GM19328 (cell line): ENCODE measurements around the gene ETV5.
"Not testable (repeated sequence)": the region's sequence is repeated elsewhere in the genome, so short reads cannot be mapped to it uniquely, and the experiment has no call there.

Experiments used
- ATAC-seq: cut with Tn5 transposase; IDR thresholded peaks from one replicate; pipeline ENCODE4 v1.9.1; 2021; ENCODE audit warnings: mild to moderate bottlenecking, moderate library complexity; ENCODE audit not compliant: unreplicated experiment

ETV5 gene

GRCh38 chr3:186025993-186026392 is 82.9 kb downstream of the ETV5 start:
- not testable (repeated sequence) for ATAC-seq

GRCh38 chr3:186025161-186025560 is 83.7 kb downstream of the ETV5 start:
- ATAC-seq: no peak

GRCh38 chr3:186024210-186024609 is 84.7 kb downstream of the ETV5 start:
- ATAC-seq: no peak

- ATAC-seq: no peak
Measured at GRCh38 chr3:186022931-186023330, 86.0 kb downstream of the ETV5 start.

GRCh38 chr3:186021673-186022362 is 87.1 kb downstream of the ETV5 start:
- ATAC-seq: no peak

- not testable (repeated sequence) for ATAC-seq
Measured at GRCh38 chr3:186021250-186021649, 87.6 kb downstream of the ETV5 start.

- not testable (repeated sequence) for ATAC-seq
Measured at GRCh38 chr3:186019288-186019687, 89.6 kb downstream of the ETV5 start.

GRCh38 chr3:186014866-186015265 is 94.0 kb downstream of the ETV5 start:
- ATAC-seq: no peak

- no peak for ATAC-seq
Measured at GRCh38 chr3:186013312-186013711, 95.6 kb downstream of the ETV5 start.

- ATAC-seq: no peak
Measured at GRCh38 chr3:186012137-186012536, 96.8 kb downstream of the ETV5 start.

GRCh38 chr3:186004671-186005070 is 104.2 kb downstream of the ETV5 start:
- no peak for ATAC-seq

GRCh38 chr3:186004209-186004608 is 104.7 kb downstream of the ETV5 start:
- ATAC-seq: no peak

- no peak for ATAC-seq
Measured at GRCh38 chr3:186003610-186004009, 105.3 kb downstream of the ETV5 start.

- no peak for ATAC-seq
Measured at GRCh38 chr3:186002884-186003472, 105.9 kb downstream of the ETV5 start.

GRCh38 chr3:186001842-186002241 is 107.0 kb downstream of the ETV5 start:
- ATAC-seq: no peak

- no peak for ATAC-seq
Measured at GRCh38 chr3:185999221-185999620, 109.7 kb downstream of the ETV5 start.

GRCh38 chr3:185998136-185998535 is 110.8 kb downstream of the ETV5 start:
- ATAC-seq: no peak

- no peak for ATAC-seq
Measured at GRCh38 chr3:185997130-185997529, 111.8 kb downstream of the ETV5 start.
